ENCODE measurements around the gene ACTC1.

Gene ACTC1

DNA sequence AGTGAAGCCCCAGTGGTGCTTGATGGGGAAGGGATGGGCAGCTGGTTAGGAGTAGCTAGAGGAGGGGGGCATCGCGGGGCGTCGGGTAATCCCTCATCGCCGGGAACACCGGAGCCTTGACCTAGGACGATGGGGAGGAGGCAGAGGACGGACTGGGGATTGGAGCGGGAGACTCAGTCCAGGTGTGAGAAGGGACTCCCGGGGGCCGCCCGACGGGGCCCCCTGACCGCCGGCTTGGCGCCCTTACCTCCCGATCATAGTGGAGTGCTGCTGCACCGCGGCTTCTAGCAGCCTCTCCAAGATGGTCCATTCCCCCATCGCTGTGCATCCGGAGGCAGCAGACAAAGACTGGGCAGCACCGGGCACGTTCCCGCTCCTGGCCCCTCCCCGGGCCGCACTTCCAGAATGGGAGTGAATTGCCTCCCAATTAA is 41.2 kb downstream of the ACTC1 start:
- Mint-ChIP-seq H3K36me3 (no peaks in the 10 kb centered on the region), H3K9me3 (no peaks in the 10 kb centered on the region), H3K27me3 (peaks cover 49% of the 10 kb centered on the region), H3K4me1 (peaks cover 4% of the 10 kb centered on the region), H3K4me3 (peak overlapping the region; percentile 36), H3K27ac (no peak overlapping the region)

DNA sequence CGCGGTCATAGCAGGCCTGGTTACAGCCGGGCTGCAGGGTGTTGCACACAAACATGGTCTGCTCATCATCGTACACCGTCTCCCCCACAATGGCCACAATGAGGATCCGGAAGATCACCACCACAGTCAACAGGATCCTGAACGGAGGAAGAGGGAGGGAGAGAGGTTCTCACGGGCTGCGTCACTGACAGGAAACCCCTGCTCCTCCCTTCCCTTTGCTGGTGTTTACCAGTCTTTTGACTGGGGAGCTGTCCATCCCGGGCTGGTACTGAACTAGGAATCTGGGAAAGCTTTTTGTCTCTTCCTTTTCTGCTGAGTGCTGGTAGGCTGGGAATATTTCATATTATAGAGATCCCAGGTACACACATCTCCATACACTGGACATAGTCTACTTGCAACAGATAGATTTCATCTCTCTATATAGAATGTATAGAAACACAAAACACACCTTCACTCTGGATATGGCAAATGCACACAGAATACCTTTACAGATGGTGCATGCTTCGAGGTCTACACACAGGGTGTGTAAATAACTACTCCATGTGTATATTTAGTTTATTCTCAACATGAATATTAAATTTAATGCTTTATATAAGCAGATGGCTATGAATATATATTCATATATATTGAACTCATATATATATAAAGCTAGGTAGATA is 42.0 kb downstream of the ACTC1 start:
- Mint-ChIP-seq H3K27me3 (peaks cover 46% of the 10 kb centered on the region), H3K36me3 (no peaks in the 10 kb centered on the region), H3K27ac (no peak overlapping the region), H3K9me3 (no peaks in the 10 kb centered on the region), H3K4me1 (peaks cover 4% of the 10 kb centered on the region), H3K4me3 (no peak overlapping the region)

DNA sequence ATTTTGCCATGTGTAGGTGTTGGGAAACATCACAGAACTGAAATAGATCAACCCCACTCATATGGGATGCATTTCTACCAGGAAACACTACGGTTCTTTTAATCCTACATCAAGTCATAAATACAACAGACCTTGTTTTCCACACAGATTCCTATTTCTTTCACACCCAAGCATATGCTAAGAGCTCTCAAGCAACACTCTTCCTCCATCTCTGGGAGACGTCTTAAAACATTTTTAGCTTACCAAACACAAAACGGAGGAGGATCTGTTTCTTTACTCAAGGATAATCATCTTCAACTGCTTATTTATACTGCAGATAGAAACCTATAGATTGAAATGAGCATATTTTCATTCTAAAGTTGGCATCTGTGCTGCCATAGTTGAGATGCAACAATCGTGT is 45.7 kb downstream of the ACTC1 start:
- Mint-ChIP-seq H3K9me3 (no peaks in the 10 kb centered on the region), H3K27ac (no peak overlapping the region), H3K4me1 (peaks cover 4% of the 10 kb centered on the region), H3K36me3 (no peaks in the 10 kb centered on the region), H3K27me3 (peaks cover 32% of the 10 kb centered on the region), H3K4me3 (no peak overlapping the region)
